Body of pancreas (tissue), 4 donors: ENCODE results near the gene SIK3. TPM values are rescaled to one million over a fixed set of nuclear protein-coding genes. Genes with fewer than 3 reads are reported as not detected.
A peak's percentile ranks its signal among the peaks of the same experiment; 100 is the strongest.

Experiments
- ATAC-seq: fragments of 150-250 bp; one replicate; pipeline ENCODE4 v1.9.1; 2016
- DNase-seq, 4 donors: peaks; one replicate each; pipeline ENCODE4 v3.0.0-alpha.2; 2019
- H3K27ac ChIP-seq, 4 donors: fragments of 200-600 bp; sonication (generic); 1 replicate in 3 of 4; 2 replicates in 1 of 4; pipeline versions ENCODE4 v1.5.1 to v1.6.1; 2016 to 2019; ENCODE audit warnings: mild to moderate bottlenecking in 1 of 4, mixed read lengths in 1 of 4, moderate library complexity in 1 of 4
- H3K27me3 ChIP-seq, 2 donors: fragments of 200-600 bp; sonication (generic); one replicate each; pipeline ENCODE4 v1.6.0; 2016; ENCODE audit warnings: mild to moderate bottlenecking in 1 of 2
- H3K36me3 ChIP-seq, 2 donors: fragments of 200-600 bp; sonication (generic); replicated peaks in 1 of 2; 2 replicates each; pipeline ENCODE4 v1.5.1; 2016; ENCODE audit warnings: low read depth in 2 of 2; ENCODE audit not compliant: insufficient read depth in 1 of 2
- H3K4me1 ChIP-seq: fragments of 200-600 bp; sonication (generic); one replicate; pipeline ENCODE4 v1.6.0; 2016
- H3K4me3 ChIP-seq, 2 donors: fragments of 200-600 bp; sonication (generic); 1 replicate in 1 of 2; 2 replicates in 1 of 2; pipeline ENCODE4 v1.5.1; 2016 to 2019
- H3K9me3 ChIP-seq, 3 donors: fragments of 200-600 bp; sonication (generic); 1 replicate in 2 of 3; 2 replicates in 1 of 3; pipeline ENCODE4 v1.5.1; 2016
- CTCF ChIP-seq, 7 experiments: fragments of 450-650 bp in 4 of 7; fragments of 200-600 bp in 3 of 7; sonication (generic) in 3 of 7; IDR thresholded peaks; one replicate each; pipeline ENCODE4 v1.5.1; 2016 to 2019; ENCODE audit warnings: antibody characterized with exemption in 7 of 7
- POLR2A ChIP-seq, 3 donors: fragments of 450-650 bp; IDR thresholded peaks; one replicate each; pipeline ENCODE4 v1.6.1; 2016; ENCODE audit warnings: antibody characterized with exemption in 3 of 3, mild to moderate bottlenecking in 2 of 3
- WGBS, 2 donors: methylation state at CpG; one replicate each; pipeline ENCODE4 v1.1.5; 2017; 5-methylcytosine and 5-hydroxymethylcytosine counted together
- intact Hi-C: fragments of 100-400 bp; cut with DNase I; formaldehyde crosslinking; loops from one replicate; pipeline ENCODE4 v1.15.1; 2023
- total RNA-seq, 2 donors: library from RNA; depleted of rRNA; stranded (reverse); fragments of >200 nt; gene quantifications; one replicate each; pipeline ENCODE4 v1.1.0, GENCODE V29; 2016

SIK3 gene
- total RNA-seq, 2 donors from 2014 or later = 24.1 to 46.1 TPM

- no peak for TF ChIP-seq POLR2A (IDR thresholded peaks at IDR 0.05)
- TF ChIP-seq CTCF (IDR thresholded peaks at IDR 0.05) = no peak
- no peak for ATAC-seq
- intact Hi-C loops = no loop called here
Observed at GRCh38 chr11:117009905-117010605, 88.2 kb downstream of the SIK3 start.

DNA sequence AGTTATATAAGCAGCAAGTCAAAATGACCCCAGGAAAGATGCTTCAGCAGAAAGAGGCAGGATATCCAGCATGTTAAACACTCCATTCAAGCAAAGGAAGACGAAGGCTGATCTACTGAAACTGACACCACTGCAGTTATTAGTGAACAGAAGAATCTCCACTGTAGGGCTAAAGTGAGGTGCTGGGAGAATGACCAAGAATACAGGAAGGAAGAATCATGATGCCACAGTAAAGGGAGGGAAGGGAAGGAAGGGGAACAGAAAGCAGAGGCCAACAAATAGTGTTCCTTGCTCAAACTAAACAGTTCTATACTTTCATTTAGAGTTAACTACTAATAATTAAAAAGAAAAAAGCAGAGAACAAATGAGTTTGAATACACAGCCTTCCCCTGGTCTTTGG, 92.5 kb downstream of the SIK3 start:
- peaks cover 9% of the 10 kb centered on the region for H3K4me1 ChIP-seq
- 91 to 100% methylated on average over 1 of the region's 1 CpG for WGBS, 2 donors
- intact Hi-C loops = no loop called here

More at GRCh38 chr11:117009905-117010605, 88.2 kb downstream of the SIK3 start:
- Histone ChIP-seq H3K4me1 (no peaks in the 10 kb centered on the region), H3K36me3 (no peaks in the 10 kb centered on the region), H3K9me3 (no peaks in the 10 kb centered on the region), H3K27me3 (no peaks in the 10 kb centered on the region), H3K27ac (no peak overlapping the region), H3K4me3 (no peak overlapping the region)
- WGBS, 2 donors = 58 to 79% methylated on average over 3 of the region's 3 CpGs
- no peak for DNase-seq

GRCh38 chr11:117002639-117003299, 95.5 kb downstream of the SIK3 start:
- peak; percentile 68 for ATAC-seq
- no peak overlapping the region for H3K27ac ChIP-seq

More for the DNA sequence above, 92.5 kb downstream of the SIK3 start:
- H3K27ac ChIP-seq = no peak overlapping the region
- no peaks in the 10 kb centered on the region for H3K27me3 ChIP-seq
- TF ChIP-seq CTCF (IDR thresholded peaks at IDR 0.05) = no peak
- TF ChIP-seq POLR2A (IDR thresholded peaks at IDR 0.05) = no peak
- no peaks in the 10 kb centered on the region for H3K36me3 ChIP-seq
- no peak for DNase-seq
- ATAC-seq = no peak
- no peaks in the 10 kb centered on the region for H3K9me3 ChIP-seq
- no peak overlapping the region for H3K4me3 ChIP-seq

DNA sequence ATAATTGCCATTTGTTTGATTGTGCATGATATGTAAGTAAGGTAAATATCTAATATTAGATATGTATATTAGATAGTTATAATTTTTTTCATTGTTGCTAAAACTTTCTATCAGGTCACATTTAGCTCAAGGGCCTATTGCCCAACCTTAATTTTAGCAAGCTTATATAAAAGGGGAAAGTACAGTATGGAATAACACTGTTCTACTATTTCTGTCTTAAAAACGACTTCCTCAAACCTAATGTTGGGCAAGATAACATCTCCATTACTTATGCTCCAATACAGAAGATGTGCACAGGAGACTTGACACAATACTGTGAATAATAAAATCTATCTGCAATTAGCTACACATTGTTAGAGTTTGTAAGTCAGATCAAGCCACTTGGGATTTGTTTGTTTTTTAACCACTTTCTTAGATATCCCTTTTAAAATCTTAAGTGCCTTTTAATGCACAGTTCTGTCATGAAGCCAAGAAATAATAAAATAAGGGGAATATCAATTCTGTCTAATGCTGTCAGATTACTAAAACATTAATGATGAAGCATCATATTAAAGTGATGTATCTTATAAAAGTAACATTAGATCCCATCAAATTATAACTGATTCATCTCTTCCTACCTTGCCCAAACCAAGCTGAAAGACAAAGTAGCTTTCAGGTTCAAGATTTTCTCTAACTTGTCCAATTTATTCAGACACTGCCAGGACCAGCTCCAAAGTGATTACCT, 98.1 kb downstream of the SIK3 start:
- Histone ChIP-seq H3K36me3 (no peaks in the 10 kb centered on the region), H3K27me3 (no peaks in the 10 kb centered on the region), H3K4me3 (no peak overlapping the region), H3K27ac (no peak overlapping the region), H3K9me3 (no peaks in the 10 kb centered on the region), H3K4me1 (peaks cover 16% of the 10 kb centered on the region)
- no peak for ATAC-seq
- intact Hi-C loops = no loop called here
- WGBS, 2 donors = 46 to 48% methylated on average over 1 of the region's 1 CpG
- no peak for DNase-seq
- TF ChIP-seq CTCF (IDR thresholded peaks at IDR 0.05) = no peak
- TF ChIP-seq POLR2A (IDR thresholded peaks at IDR 0.05) = no peak

More at GRCh38 chr11:117002639-117003299, 95.5 kb downstream of the SIK3 start:
- Histone ChIP-seq H3K4me3 (no peak overlapping the region), H3K36me3 (no peaks in the 10 kb centered on the region), H3K4me1 (peaks cover 16% of the 10 kb centered on the region), H3K27me3 (no peaks in the 10 kb centered on the region), H3K9me3 (no peaks in the 10 kb centered on the region)
- DNase-seq = peak in 2 of 4 donors; percentile 13 to 14
- 31 to 32% methylated on average over 6 of the region's 6 CpGs for WGBS, 2 donors
- TF ChIP-seq CTCF (IDR thresholded peaks at IDR 0.05) (no peak), POLR2A (IDR thresholded peaks at IDR 0.05) (no peak)
- intact Hi-C loops = no loop called here
